ENCODE data around the gene NFYA. TPM values are rescaled to one million over a fixed set of nuclear protein-coding genes. Genes with fewer than 3 reads are reported as not detected.

Gene NFYA
- total RNA-seq, 1 experiment from 2014 or later: 34.7 TPM

- no peaks in the 10 kb centered on the region for H3K9me3 Mint-ChIP-seq
- ATAC-seq (no peak), DNase-seq (ENCODE audit: low spot score) (no peak)
- TF ChIP-seq E2F1 (CRISPR knock-in tag; IDR thresholded peaks at IDR 0.05) (no peak), ZNF671 (CRISPR knock-in tag; IDR thresholded peaks at IDR 0.05) (no peak), ELF4 (CRISPR knock-in tag; IDR thresholded peaks at IDR 0.05; ENCODE audit: low read depth) (no peak), TCF7 (CRISPR knock-in tag; IDR thresholded peaks at IDR 0.05; ENCODE audit: low read depth) (no peak), USF1 (CRISPR knock-in tag; IDR thresholded peaks at IDR 0.05) (no peak), ZBTB21 (CRISPR knock-in tag; IDR thresholded peaks at IDR 0.05; ENCODE audit: borderline replicate concordance) (no peak), AR (CRISPR knock-in tag; IDR thresholded peaks at IDR 0.05) (no peak), NFYB (CRISPR knock-in tag; conservative IDR thresholded peaks at IDR 0.05; ENCODE audit: low read depth) (no peak), SMAD3 (CRISPR knock-in tag; IDR thresholded peaks at IDR 0.05; ENCODE audit: borderline replicate concordance) (no peak), RORB (CRISPR knock-in tag; IDR thresholded peaks at IDR 0.05) (no peak), CREB1 (CRISPR knock-in tag; IDR thresholded peaks at IDR 0.05) (no peak)
- no peaks in the 10 kb centered on the region for H3K36me3 Mint-ChIP-seq
- no peaks in the 10 kb centered on the region for H3K27me3 Mint-ChIP-seq (ENCODE audit: low read depth)
- peaks cover 20% of the 10 kb centered on the region for H3K4me1 Mint-ChIP-seq
- no peak overlapping the region for H3K4me3 Mint-ChIP-seq
- POLR2A ChIA-PET: no interaction called here
- no peak overlapping the region for H3K27ac Mint-ChIP-seq
- CTCF ChIA-PET: interaction anchor here (1.1 to 3.0 kb wide), 3 partner anchors 9 to 152 kb away, joined by 3 to 26 read pairs (median 8); partner anchors contain the start of gene UNC5CL
Observed at GRCh38 chr6:41047745-41048732, 24.7 kb upstream of the NFYA start.

- no peak overlapping the region for H3K4me3 Mint-ChIP-seq
- no peak for TF ChIP-seq JUN (CRISPR knock-in tag; IDR thresholded peaks at IDR 0.05)
- TF ChIP-seq TCF7 (CRISPR knock-in tag; IDR thresholded peaks at IDR 0.05; ENCODE audit: low read depth): no peak
- no peak for TF ChIP-seq FOXJ3 (CRISPR knock-in tag; IDR thresholded peaks at IDR 0.05; ENCODE audit: borderline replicate concordance)
- no peak for TF ChIP-seq ZNF317 (CRISPR knock-in tag; IDR thresholded peaks at IDR 0.05; ENCODE audit: borderline replicate concordance, low read depth)
- TF ChIP-seq ZNF425 (CRISPR knock-in tag; conservative IDR thresholded peaks at IDR 0.05): no peak
- TF ChIP-seq CDX4 (CRISPR knock-in tag; IDR thresholded peaks at IDR 0.05; ENCODE audit: borderline replicate concordance): no peak
- TF ChIP-seq TEAD4 (CRISPR knock-in tag; IDR thresholded peaks at IDR 0.05): no peak
- TF ChIP-seq CBFB (CRISPR knock-in tag; IDR thresholded peaks at IDR 0.05; ENCODE audit: low read depth): no peak
- no peak for TF ChIP-seq MAX (CRISPR knock-in tag; IDR thresholded peaks at IDR 0.05)
- POLR2A ChIA-PET: no interaction called here
- no peaks in the 10 kb centered on the region for H3K9me3 Mint-ChIP-seq
- ATAC-seq: peak; percentile 38; the same call in 1 of the 2 replicates
- DNase-seq (ENCODE audit: low spot score): no peak
- H3K27me3 Mint-ChIP-seq (ENCODE audit: low read depth): no peaks in the 10 kb centered on the region
- H3K4me1 Mint-ChIP-seq: peaks cover 23% of the 10 kb centered on the region
- CTCF ChIA-PET: interaction anchor here (0.7 to 3.0 kb wide), 5 partner anchors 10 to 22 kb away, joined by 3 to 26 read pairs (median 3); partner anchors contain the start of gene UNC5CL
- H3K27ac Mint-ChIP-seq: no peak overlapping the region
- no peaks in the 10 kb centered on the region for H3K36me3 Mint-ChIP-seq
Observed at GRCh38 chr6:41049521-41049920, 23.3 kb upstream of the NFYA start.

All from WTC11 (cell line).